ENCODE measurements around the gene FOXO3.
"Not testable (repeated sequence)": the region's sequence is repeated elsewhere in the genome, so short reads cannot be mapped to it uniquely, and the experiment has no call there.

The FOXO3 gene

DNA sequence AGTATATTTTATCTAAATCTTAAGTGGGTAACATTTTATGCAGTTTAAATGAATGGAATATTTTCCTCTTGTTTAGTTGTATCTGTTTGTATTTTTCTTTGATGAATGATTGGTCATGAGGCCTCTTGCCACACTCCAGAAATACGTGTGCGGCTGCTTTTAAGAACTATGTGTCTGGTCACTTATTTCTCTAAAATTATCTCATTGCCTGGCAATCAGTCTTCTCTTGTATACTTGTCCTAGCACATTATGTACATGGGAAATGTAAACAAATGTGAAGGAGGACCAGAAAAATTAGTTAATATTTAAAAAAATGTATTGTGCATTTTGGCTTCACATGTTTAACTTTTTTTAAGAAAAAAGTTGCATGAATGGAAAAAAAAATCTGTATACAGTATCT lies 123.3 kb downstream of the FOXO3 start:
- H3K27me3 ChIP-seq (ENCODE audit: control insufficient read depth in 1 of 2, insufficient read depth in 1 of 2, low read length in 2 of 2): not testable (repeated sequence)

GRCh38 chr6:108684771-108685329 lies 124.1 kb downstream of the FOXO3 start:
- Histone ChIP-seq H3K36me3 (ENCODE audit: control insufficient read depth in 1 of 2, insufficient read depth in 2 of 2, low read depth in 1 of 2, low read length in 2 of 2) (peaks cover 16 to 20% of the 10 kb centered on the region in 2 experiments), H3K4ac (ENCODE audit: low read depth in 1 of 2, low read length in 2 of 2) (no peak overlapping the region), H3K79me1 (replicated peaks; ENCODE audit: low read length, poor library complexity, severe bottlenecking) (peaks cover 24% of the 10 kb centered on the region), H2BK15ac (ENCODE audit: low read depth, poor library complexity, severe bottlenecking) (no peak overlapping the region), H2AFZ (ENCODE audit: low read depth, low read length) (no peak overlapping the region), H3K9ac (ENCODE audit: low read length) (no peak overlapping the region), H3K4me1 (ENCODE audit: control insufficient read depth, insufficient read depth, low read depth, low read length) (peaks cover 14% of the 10 kb centered on the region), H3K23ac (ENCODE audit: low read length in 2 of 2) (peak overlapping the region in 1 of 2 experiments; percentile 72), H2AK5ac (ENCODE audit: low read length, severe bottlenecking) (no peak overlapping the region), H3K4me2 (ENCODE audit: low read length, poor library complexity, severe bottlenecking) (no peak overlapping the region), H2BK12ac (ENCODE audit: low read length in 2 of 2) (no peak overlapping the region), H3K4me3 (ENCODE audit: insufficient read depth in 1 of 2, low read depth in 1 of 2, low read length in 2 of 2) (no peak overlapping the region), H3K27ac (ENCODE audit: low read length, poor library complexity, severe bottlenecking) (no peak overlapping the region), H3K14ac (ENCODE audit: low read length in 2 of 2) (peak overlapping the region in 1 of 2 experiments; percentile 39), H4K8ac (ENCODE audit: low read length) (no peak overlapping the region), H2BK120ac (ENCODE audit: low read depth, low read length) (no peak overlapping the region), H3K9me3 (ENCODE audit: control insufficient read depth, low read length) (no peaks in the 10 kb centered on the region), H3K18ac (ENCODE audit: low read depth in 1 of 2, low read length in 2 of 2) (peak overlapping the region in 1 of 2 experiments; percentile 57), H2BK5ac (ENCODE audit: low read depth, low read length, poor library complexity, severe bottlenecking) (no peak overlapping the region), H3K27me3 (ENCODE audit: control insufficient read depth in 1 of 2, insufficient read depth in 1 of 2, low read length in 2 of 2) (no peaks in the 10 kb centered on the region), H4K91ac (ENCODE audit: low read length) (no peak overlapping the region)
- DNase-seq: peak; percentile 88
- 43% methylated on average over 6 of the region's 8 CpGs for WGBS

More for the DNA sequence above, 123.3 kb downstream of the FOXO3 start:
- H3K14ac ChIP-seq (ENCODE audit: low read length in 2 of 2); H4K91ac ChIP-seq (ENCODE audit: low read length); H2AFZ ChIP-seq (ENCODE audit: low read depth, low read length); H2BK12ac ChIP-seq (ENCODE audit: low read length in 2 of 2); H3K4ac ChIP-seq (ENCODE audit: low read depth in 1 of 2, low read length in 2 of 2); H3K4me2 ChIP-seq (ENCODE audit: low read length, poor library complexity, severe bottlenecking); DNase-seq; H2BK120ac ChIP-seq (ENCODE audit: low read depth, low read length); H3K9ac ChIP-seq (ENCODE audit: low read length); H4K8ac ChIP-seq (ENCODE audit: low read length); H3K4me3 ChIP-seq (ENCODE audit: insufficient read depth in 1 of 2, low read depth in 1 of 2, low read length in 2 of 2); H3K4me1 ChIP-seq (ENCODE audit: control insufficient read depth, insufficient read depth, low read depth, low read length); H3K27ac ChIP-seq (ENCODE audit: low read length, poor library complexity, severe bottlenecking); H2BK5ac ChIP-seq (ENCODE audit: low read depth, low read length, poor library complexity, severe bottlenecking); H3K18ac ChIP-seq (ENCODE audit: low read depth in 1 of 2, low read length in 2 of 2); H3K23ac ChIP-seq (ENCODE audit: low read length in 2 of 2); H2AK5ac ChIP-seq (ENCODE audit: low read length, severe bottlenecking); H3K9me3 ChIP-seq (ENCODE audit: control insufficient read depth, low read length); H2BK15ac ChIP-seq (ENCODE audit: low read depth, poor library complexity, severe bottlenecking): not testable (repeated sequence)
- H3K79me1 ChIP-seq (replicated peaks; ENCODE audit: low read length, poor library complexity, severe bottlenecking): peaks cover 23% of the 10 kb centered on the region
- no CpG with 5 or more reads among the region's 2 CpGs for WGBS
- peaks cover 8 to 20% of the 10 kb centered on the region in 2 experiments for H3K36me3 ChIP-seq (ENCODE audit: control insufficient read depth in 1 of 2, insufficient read depth in 2 of 2, low read depth in 1 of 2, low read length in 2 of 2)

GRCh38 chr6:108685970-108686369 lies 125.3 kb downstream of the FOXO3 start:
- Histone ChIP-seq H3K36me3 (ENCODE audit: control insufficient read depth in 1 of 2, insufficient read depth in 2 of 2, low read depth in 1 of 2, low read length in 2 of 2) (peaks cover 15 to 16% of the 10 kb centered on the region in 2 experiments), H2BK15ac (ENCODE audit: low read depth, poor library complexity, severe bottlenecking) (no peak overlapping the region), H3K9me3 (ENCODE audit: control insufficient read depth, low read length) (no peaks in the 10 kb centered on the region), H2BK12ac (ENCODE audit: low read length in 2 of 2) (no peak overlapping the region), H3K9ac (ENCODE audit: low read length) (no peak overlapping the region), H4K8ac (ENCODE audit: low read length) (no peak overlapping the region), H3K4me3 (ENCODE audit: insufficient read depth in 1 of 2, low read depth in 1 of 2, low read length in 2 of 2) (no peak overlapping the region), H3K79me1 (replicated peaks; ENCODE audit: low read length, poor library complexity, severe bottlenecking) (peaks cover 27% of the 10 kb centered on the region), H3K4me2 (ENCODE audit: low read length, poor library complexity, severe bottlenecking) (no peak overlapping the region), H3K4me1 (ENCODE audit: control insufficient read depth, insufficient read depth, low read depth, low read length) (peaks cover 14% of the 10 kb centered on the region), H2AFZ (ENCODE audit: low read depth, low read length) (no peak overlapping the region), H2BK5ac (ENCODE audit: low read depth, low read length, poor library complexity, severe bottlenecking) (no peak overlapping the region), H3K14ac (ENCODE audit: low read length in 2 of 2) (no peak overlapping the region), H3K18ac (ENCODE audit: low read depth in 1 of 2, low read length in 2 of 2) (no peak overlapping the region), H2BK120ac (ENCODE audit: low read depth, low read length) (no peak overlapping the region), H3K27me3 (ENCODE audit: control insufficient read depth in 1 of 2, insufficient read depth in 1 of 2, low read length in 2 of 2) (no peaks in the 10 kb centered on the region), H2AK5ac (ENCODE audit: low read length, severe bottlenecking) (no peak overlapping the region), H3K4ac (ENCODE audit: low read depth in 1 of 2, low read length in 2 of 2) (no peak overlapping the region), H4K91ac (ENCODE audit: low read length) (no peak overlapping the region), H3K27ac (ENCODE audit: low read length, poor library complexity, severe bottlenecking) (no peak overlapping the region), H3K23ac (ENCODE audit: low read length in 2 of 2) (no peak overlapping the region)
- DNase-seq: no peak
- 92% methylated on average over 1 of the region's 4 CpGs for WGBS

GRCh38 chr6:108686896-108687295 lies 126.2 kb downstream of the FOXO3 start:
- no peak overlapping the region for H3K14ac ChIP-seq (ENCODE audit: low read length in 2 of 2)
- H3K9ac ChIP-seq (ENCODE audit: low read length): no peak overlapping the region
- H3K27ac ChIP-seq (ENCODE audit: low read length, poor library complexity, severe bottlenecking): no peak overlapping the region
- no peak overlapping the region for H2BK120ac ChIP-seq (ENCODE audit: low read depth, low read length)
- no peak for DNase-seq
- 89% methylated on average over 6 of the region's 6 CpGs for WGBS
- H3K23ac ChIP-seq (ENCODE audit: low read length in 2 of 2): no peak overlapping the region
- H2BK12ac ChIP-seq (ENCODE audit: low read length in 2 of 2): no peak overlapping the region
- H2BK15ac ChIP-seq (ENCODE audit: low read depth, poor library complexity, severe bottlenecking): no peak overlapping the region
- H3K4me2 ChIP-seq (ENCODE audit: low read length, poor library complexity, severe bottlenecking): no peak overlapping the region
- no peak overlapping the region for H3K4ac ChIP-seq (ENCODE audit: low read depth in 1 of 2, low read length in 2 of 2)
- no peak overlapping the region for H3K18ac ChIP-seq (ENCODE audit: low read depth in 1 of 2, low read length in 2 of 2)
- no peak overlapping the region for H2BK5ac ChIP-seq (ENCODE audit: low read depth, low read length, poor library complexity, severe bottlenecking)
- no peak overlapping the region for H4K8ac ChIP-seq (ENCODE audit: low read length)
- no peak overlapping the region for H4K91ac ChIP-seq (ENCODE audit: low read length)
- no peaks in the 10 kb centered on the region for H3K27me3 ChIP-seq (ENCODE audit: control insufficient read depth in 1 of 2, insufficient read depth in 1 of 2, low read length in 2 of 2)
- peaks cover 12% of the 10 kb centered on the region for H3K4me1 ChIP-seq (ENCODE audit: control insufficient read depth, insufficient read depth, low read depth, low read length)
- H2AK5ac ChIP-seq (ENCODE audit: low read length, severe bottlenecking): no peak overlapping the region
- H3K36me3 ChIP-seq (ENCODE audit: control insufficient read depth in 1 of 2, insufficient read depth in 2 of 2, low read depth in 1 of 2, low read length in 2 of 2): peaks cover 15 to 16% of the 10 kb centered on the region in 2 experiments
- H3K4me3 ChIP-seq (ENCODE audit: insufficient read depth in 1 of 2, low read depth in 1 of 2, low read length in 2 of 2): no peak overlapping the region
- H3K79me1 ChIP-seq (replicated peaks; ENCODE audit: low read length, poor library complexity, severe bottlenecking): peaks cover 27% of the 10 kb centered on the region
- H3K9me3 ChIP-seq (ENCODE audit: control insufficient read depth, low read length): no peaks in the 10 kb centered on the region
- no peak overlapping the region for H2AFZ ChIP-seq (ENCODE audit: low read depth, low read length)
